Gastrocnemius medialis (tissue), 4 donors: ENCODE measurements around the gene MTG2.

ENCODE experiments used
- POLR2A ChIP-seq, 2 donors: fragments of 450-650 bp; IDR thresholded peaks; one replicate each; pipeline ENCODE4 v1.6.1; 2017; ENCODE audit warnings: antibody characterized with exemption in 2 of 2, mild to moderate bottlenecking in 2 of 2, moderate library complexity in 2 of 2
- TF ChIP-seq, protein P1 (sequence below), 5 experiments: fragments of 450-650 bp in 3 of 5; fragments of 200-600 bp in 2 of 5; sonication (generic) in 2 of 5; IDR thresholded peaks in 4 of 5; conservative IDR thresholded peaks in 1 of 5; 1 replicate in 4 of 5; 2 replicates in 1 of 5; pipeline ENCODE4 v1.5.1; 2016 to 2019; ENCODE audit warnings: antibody characterized with exemption in 5 of 5, mild to moderate bottlenecking in 3 of 5, moderate library complexity in 3 of 5

GRCh38 chr20:62168890-62169435 lies 13.9 kb upstream of the MTG2 start:
- TF ChIP-seq, protein P1, sequence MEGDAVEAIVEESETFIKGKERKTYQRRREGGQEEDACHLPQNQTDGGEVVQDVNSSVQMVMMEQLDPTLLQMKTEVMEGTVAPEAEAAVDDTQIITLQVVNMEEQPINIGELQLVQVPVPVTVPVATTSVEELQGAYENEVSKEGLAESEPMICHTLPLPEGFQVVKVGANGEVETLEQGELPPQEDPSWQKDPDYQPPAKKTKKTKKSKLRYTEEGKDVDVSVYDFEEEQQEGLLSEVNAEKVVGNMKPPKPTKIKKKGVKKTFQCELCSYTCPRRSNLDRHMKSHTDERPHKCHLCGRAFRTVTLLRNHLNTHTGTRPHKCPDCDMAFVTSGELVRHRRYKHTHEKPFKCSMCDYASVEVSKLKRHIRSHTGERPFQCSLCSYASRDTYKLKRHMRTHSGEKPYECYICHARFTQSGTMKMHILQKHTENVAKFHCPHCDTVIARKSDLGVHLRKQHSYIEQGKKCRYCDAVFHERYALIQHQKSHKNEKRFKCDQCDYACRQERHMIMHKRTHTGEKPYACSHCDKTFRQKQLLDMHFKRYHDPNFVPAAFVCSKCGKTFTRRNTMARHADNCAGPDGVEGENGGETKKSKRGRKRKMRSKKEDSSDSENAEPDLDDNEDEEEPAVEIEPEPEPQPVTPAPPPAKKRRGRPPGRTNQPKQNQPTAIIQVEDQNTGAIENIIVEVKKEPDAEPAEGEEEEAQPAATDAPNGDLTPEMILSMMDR (IDR thresholded peaks at IDR 0.05 in 4 of 5, conservative IDR thresholded peaks at IDR 0.05 in 1 of 5): no peak
- TF ChIP-seq POLR2A (IDR thresholded peaks at IDR 0.05): no peak
